ENCODE data around the gene CD8B2. TPM values are rescaled to one million over a fixed set of nuclear protein-coding genes. Genes with fewer than 3 reads are reported as not detected.

CD8B2 gene
- polyA plus RNA-seq, 1 of the 3 experiments (the other 2 are of a cell fraction): not detected

DNA sequence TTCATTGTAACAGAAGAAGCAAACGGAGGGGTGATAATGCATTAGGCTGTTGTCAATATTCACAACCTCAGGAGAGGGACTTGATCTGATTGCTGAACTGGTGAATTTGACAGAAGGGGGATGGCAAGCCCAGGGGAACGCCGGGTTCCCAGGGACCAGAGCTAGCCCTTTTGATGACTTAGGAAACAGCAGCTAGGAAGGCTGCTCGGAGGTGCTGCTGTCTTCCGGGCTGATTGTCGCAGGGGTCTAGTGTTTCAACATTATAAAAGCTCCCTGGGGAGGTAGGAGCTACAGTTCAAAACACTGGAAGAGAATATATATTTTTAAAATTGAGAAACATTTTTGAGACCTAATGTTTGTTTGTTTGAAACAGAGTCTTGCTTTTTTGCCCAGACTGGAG is 47.3 kb downstream of the CD8B2 start:
- Histone ChIP-seq H3K9ac (no peak overlapping the region), H3K4me3 (ENCODE audit: low read depth in 2 of 2, low read length in 1 of 2) (no peak overlapping the region), H3K9me3 (no peaks in the 10 kb centered on the region), H3K27me3 (ENCODE audit: insufficient read depth) (no peaks in the 10 kb centered on the region), H2AFZ (ENCODE audit: low read depth) (no peak overlapping the region), H3K9me2 (no peaks in the 10 kb centered on the region), H3K27ac (ENCODE audit: low read depth in 2 of 2, low read length in 1 of 2) (no peak overlapping the region), H4K20me1 (ENCODE audit: insufficient read depth) (no peaks in the 10 kb centered on the region), H3K4me2 (no peak overlapping the region), H3F3A (replicated peaks; ENCODE audit: insufficient read depth) (no peaks in the 10 kb centered on the region), H3K4me1 (ENCODE audit: control insufficient read depth in 1 of 2, insufficient read depth in 2 of 2, low read depth in 1 of 2, low read length in 1 of 2) (no peaks in the 10 kb centered on the region; a peak in 1 of 4 replicates), H3K36me3 (replicated peaks in 1 of 2; ENCODE audit: control insufficient read depth in 1 of 2, insufficient read depth in 2 of 2, low read length in 1 of 2) (no peaks in the 10 kb centered on the region), H3K79me2 (ENCODE audit: insufficient read depth) (no peaks in the 10 kb centered on the region)
- CTCF ChIA-PET: interaction anchor here (1.4 to 1.6 kb wide), 2 partner anchors 9 to 430 kb away, joined by 3 to 12 read pairs; no protein-coding TSS in a partner anchor
- TF ChIP-seq FOXM1 (IDR thresholded peaks at IDR 0.05; ENCODE audit: low read depth) (no peak), SMC3 (IDR thresholded peaks at IDR 0.05; ENCODE audit: low read depth, low read length) (no peak), CHD2 (IDR thresholded peaks at IDR 0.05; ENCODE audit: low read length, partially characterized antibody) (no peak)
- TF ChIP-seq, protein P1, sequence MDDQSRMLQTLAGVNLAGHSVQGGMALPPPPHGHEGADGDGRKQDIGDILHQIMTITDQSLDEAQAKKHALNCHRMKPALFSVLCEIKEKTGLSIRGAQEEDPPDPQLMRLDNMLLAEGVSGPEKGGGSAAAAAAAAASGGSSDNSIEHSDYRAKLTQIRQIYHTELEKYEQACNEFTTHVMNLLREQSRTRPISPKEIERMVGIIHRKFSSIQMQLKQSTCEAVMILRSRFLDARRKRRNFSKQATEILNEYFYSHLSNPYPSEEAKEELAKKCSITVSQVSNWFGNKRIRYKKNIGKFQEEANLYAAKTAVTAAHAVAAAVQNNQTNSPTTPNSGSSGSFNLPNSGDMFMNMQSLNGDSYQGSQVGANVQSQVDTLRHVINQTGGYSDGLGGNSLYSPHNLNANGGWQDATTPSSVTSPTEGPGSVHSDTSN (IDR thresholded peaks at IDR 0.05): no peak
- TF ChIP-seq, protein P2, sequence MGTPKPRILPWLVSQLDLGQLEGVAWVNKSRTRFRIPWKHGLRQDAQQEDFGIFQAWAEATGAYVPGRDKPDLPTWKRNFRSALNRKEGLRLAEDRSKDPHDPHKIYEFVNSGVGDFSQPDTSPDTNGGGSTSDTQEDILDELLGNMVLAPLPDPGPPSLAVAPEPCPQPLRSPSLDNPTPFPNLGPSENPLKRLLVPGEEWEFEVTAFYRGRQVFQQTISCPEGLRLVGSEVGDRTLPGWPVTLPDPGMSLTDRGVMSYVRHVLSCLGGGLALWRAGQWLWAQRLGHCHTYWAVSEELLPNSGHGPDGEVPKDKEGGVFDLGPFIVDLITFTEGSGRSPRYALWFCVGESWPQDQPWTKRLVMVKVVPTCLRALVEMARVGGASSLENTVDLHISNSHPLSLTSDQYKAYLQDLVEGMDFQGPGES (IDR thresholded peaks at IDR 0.05; ENCODE audit: low read depth, low read length): no peak
- TF ChIP-seq, protein P3, sequence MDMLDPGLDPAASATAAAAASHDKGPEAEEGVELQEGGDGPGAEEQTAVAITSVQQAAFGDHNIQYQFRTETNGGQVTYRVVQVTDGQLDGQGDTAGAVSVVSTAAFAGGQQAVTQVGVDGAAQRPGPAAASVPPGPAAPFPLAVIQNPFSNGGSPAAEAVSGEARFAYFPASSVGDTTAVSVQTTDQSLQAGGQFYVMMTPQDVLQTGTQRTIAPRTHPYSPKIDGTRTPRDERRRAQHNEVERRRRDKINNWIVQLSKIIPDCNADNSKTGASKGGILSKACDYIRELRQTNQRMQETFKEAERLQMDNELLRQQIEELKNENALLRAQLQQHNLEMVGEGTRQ (IDR thresholded peaks at IDR 0.05; ENCODE audit: borderline replicate concordance, low read depth, low read length): no peak
- 35% methylated on average over 6 of the region's 6 CpGs for WGBS (ENCODE audit: low lambda C conversion rate)
- DNase-seq: no peak
- POLR2A ChIA-PET: no interaction called here

DNA sequence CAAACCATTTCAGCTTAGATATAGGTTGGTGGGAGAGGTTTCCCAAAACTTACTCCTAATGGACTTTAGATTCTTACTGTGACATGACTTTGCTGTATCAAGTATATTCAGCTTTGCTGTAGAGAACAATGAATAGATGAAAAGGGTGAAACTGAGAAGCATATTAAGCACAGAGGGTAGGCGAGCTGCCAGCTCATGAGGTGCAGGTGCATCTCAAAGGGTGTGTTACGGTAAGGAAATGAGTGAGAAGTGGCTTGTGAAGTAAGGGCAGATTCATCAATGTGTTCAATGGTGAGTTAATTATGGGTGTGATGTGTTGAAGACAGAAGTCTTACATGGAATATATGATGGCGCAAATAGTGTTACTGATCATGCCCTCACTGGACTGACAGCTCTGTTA is 49.3 kb downstream of the CD8B2 start:
- Histone ChIP-seq H4K20me1 (ENCODE audit: insufficient read depth) (no peaks in the 10 kb centered on the region), H2AFZ (ENCODE audit: low read depth) (no peak overlapping the region), H3K4me3 (ENCODE audit: low read depth in 2 of 2, low read length in 1 of 2) (no peak overlapping the region), H3F3A (replicated peaks; ENCODE audit: insufficient read depth) (no peaks in the 10 kb centered on the region), H3K4me2 (no peak overlapping the region), H3K4me1 (ENCODE audit: control insufficient read depth in 1 of 2, insufficient read depth in 2 of 2, low read depth in 1 of 2, low read length in 1 of 2) (no peaks in the 10 kb centered on the region; a peak in 1 of 4 replicates), H3K27me3 (ENCODE audit: insufficient read depth) (no peaks in the 10 kb centered on the region), H3K36me3 (replicated peaks in 1 of 2; ENCODE audit: control insufficient read depth in 1 of 2, insufficient read depth in 2 of 2, low read length in 1 of 2) (no peaks in the 10 kb centered on the region), H3K9me2 (no peaks in the 10 kb centered on the region), H3K27ac (ENCODE audit: low read depth in 2 of 2, low read length in 1 of 2) (no peak overlapping the region), H3K9me3 (no peaks in the 10 kb centered on the region), H3K79me2 (ENCODE audit: insufficient read depth) (no peaks in the 10 kb centered on the region), H3K9ac (no peak overlapping the region)
- POLR2A ChIA-PET: no interaction called here
- WGBS (ENCODE audit: low lambda C conversion rate): 43% methylated on average over 3 of the region's 3 CpGs
- CTCF ChIA-PET: interaction anchor here (1.4 to 2.1 kb wide), 3 partner anchors 7 to 431 kb away, joined by 4 to 6 read pairs (median 4); no protein-coding TSS in a partner anchor
- DNase-seq: no peak
- no peak for TF ChIP-seq POLR2AphosphoS5 (IDR thresholded peaks at IDR 0.05; ENCODE audit: low read depth, low read length)
- no peak for TF ChIP-seq GATA2 (CRISPR knock-in tag; IDR thresholded peaks at IDR 0.05)
- TF ChIP-seq, protein P4, sequence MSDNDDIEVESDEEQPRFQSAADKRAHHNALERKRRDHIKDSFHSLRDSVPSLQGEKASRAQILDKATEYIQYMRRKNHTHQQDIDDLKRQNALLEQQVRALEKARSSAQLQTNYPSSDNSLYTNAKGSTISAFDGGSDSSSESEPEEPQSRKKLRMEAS (IDR thresholded peaks at IDR 0.05; ENCODE audit: low read depth): no peak
- TF ChIP-seq SIN3A (IDR thresholded peaks at IDR 0.05; ENCODE audit: borderline replicate concordance, low read depth, low read length): no peak
- no peak for TF ChIP-seq MXI1 (IDR thresholded peaks at IDR 0.05; ENCODE audit: low read depth, low read length)
- no peak for TF ChIP-seq GABPA (IDR thresholded peaks at IDR 0.05; ENCODE audit: low read depth)
- TF ChIP-seq MEF2A (IDR thresholded peaks at IDR 0.05; ENCODE audit: borderline replicate concordance, low read depth): no peak
- no peak for TF ChIP-seq EP300 (IDR thresholded peaks at IDR 0.05; ENCODE audit: borderline replicate concordance in 1 of 2, low read depth in 1 of 2, low read length in 1 of 2)
- TF ChIP-seq, protein P5, sequence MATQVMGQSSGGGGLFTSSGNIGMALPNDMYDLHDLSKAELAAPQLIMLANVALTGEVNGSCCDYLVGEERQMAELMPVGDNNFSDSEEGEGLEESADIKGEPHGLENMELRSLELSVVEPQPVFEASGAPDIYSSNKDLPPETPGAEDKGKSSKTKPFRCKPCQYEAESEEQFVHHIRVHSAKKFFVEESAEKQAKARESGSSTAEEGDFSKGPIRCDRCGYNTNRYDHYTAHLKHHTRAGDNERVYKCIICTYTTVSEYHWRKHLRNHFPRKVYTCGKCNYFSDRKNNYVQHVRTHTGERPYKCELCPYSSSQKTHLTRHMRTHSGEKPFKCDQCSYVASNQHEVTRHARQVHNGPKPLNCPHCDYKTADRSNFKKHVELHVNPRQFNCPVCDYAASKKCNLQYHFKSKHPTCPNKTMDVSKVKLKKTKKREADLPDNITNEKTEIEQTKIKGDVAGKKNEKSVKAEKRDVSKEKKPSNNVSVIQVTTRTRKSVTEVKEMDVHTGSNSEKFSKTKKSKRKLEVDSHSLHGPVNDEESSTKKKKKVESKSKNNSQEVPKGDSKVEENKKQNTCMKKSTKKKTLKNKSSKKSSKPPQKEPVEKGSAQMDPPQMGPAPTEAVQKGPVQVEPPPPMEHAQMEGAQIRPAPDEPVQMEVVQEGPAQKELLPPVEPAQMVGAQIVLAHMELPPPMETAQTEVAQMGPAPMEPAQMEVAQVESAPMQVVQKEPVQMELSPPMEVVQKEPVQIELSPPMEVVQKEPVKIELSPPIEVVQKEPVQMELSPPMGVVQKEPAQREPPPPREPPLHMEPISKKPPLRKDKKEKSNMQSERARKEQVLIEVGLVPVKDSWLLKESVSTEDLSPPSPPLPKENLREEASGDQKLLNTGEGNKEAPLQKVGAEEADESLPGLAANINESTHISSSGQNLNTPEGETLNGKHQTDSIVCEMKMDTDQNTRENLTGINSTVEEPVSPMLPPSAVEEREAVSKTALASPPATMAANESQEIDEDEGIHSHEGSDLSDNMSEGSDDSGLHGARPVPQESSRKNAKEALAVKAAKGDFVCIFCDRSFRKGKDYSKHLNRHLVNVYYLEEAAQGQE (IDR thresholded peaks at IDR 0.05; ENCODE audit: low read depth, low read length): no peak
- no peak for TF ChIP-seq NFIC (IDR thresholded peaks at IDR 0.05; ENCODE audit: borderline replicate concordance)
- TF ChIP-seq, protein P3 (IDR thresholded peaks at IDR 0.05; ENCODE audit: borderline replicate concordance, low read depth, low read length): no peak
- no peak for TF ChIP-seq JUND (IDR thresholded peaks at IDR 0.05)
- TF ChIP-seq, protein P1 (IDR thresholded peaks at IDR 0.05): no peak
- no peak for TF ChIP-seq TCF12 (IDR thresholded peaks at IDR 0.05)
- no peak for TF ChIP-seq YY1 (IDR thresholded peaks at IDR 0.05; ENCODE audit: low read depth)

All from SK-N-SH (cell line).